ENCODE measurements around the gene PINK1. TPM values are rescaled to one million over a fixed set of nuclear protein-coding genes. Genes with fewer than 3 reads are reported as not detected.

The PINK1 gene
- total RNA-seq, 2 donors from 2014 or later, result 115 to 136 TPM

DNA sequence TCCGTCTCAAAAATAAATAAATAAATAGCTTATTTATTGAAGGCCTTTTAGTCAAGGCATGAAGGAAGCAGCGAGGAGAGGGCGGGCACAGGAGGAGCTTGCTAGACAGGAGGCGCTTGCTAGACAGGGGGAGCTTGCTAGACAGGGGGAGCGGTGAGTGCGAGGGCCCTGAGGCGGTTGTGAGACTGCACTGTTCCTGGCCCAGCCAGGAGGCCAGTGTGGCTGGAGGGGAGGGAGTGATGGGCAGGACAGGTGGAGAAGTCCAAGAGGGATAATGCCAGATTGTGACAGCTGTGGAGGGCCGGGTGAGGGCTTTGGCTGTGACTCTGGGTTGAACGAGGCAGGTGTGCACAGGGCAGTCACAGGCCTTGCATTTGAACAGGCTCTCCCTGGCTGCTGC, 66.3 kb downstream of the PINK1 start:
- H3K36me3 ChIP-seq, result no peaks in the 10 kb centered on the region
- intact Hi-C loops (cut with DNase I), result loop anchor here (5.0 to 10.0 kb wide), 2 partner anchors 88 to 285 kb away; partner anchors contain the start of gene HP1BP3
- 72% methylated on average over 9 of the region's 9 CpGs for WGBS
- DNase-seq (ENCODE audit: low spot score), result no peak
- no peaks in the 10 kb centered on the region for H3K27me3 ChIP-seq (replicated peaks; ENCODE audit: insufficient read depth)
- no peak overlapping the region for H3K27ac ChIP-seq
- no peaks in the 10 kb centered on the region for H3K9me3 ChIP-seq
- no peak overlapping the region for H3K4me3 ChIP-seq
- no peaks in the 10 kb centered on the region for H3K4me1 ChIP-seq (replicated peaks)
- no peak for TF ChIP-seq POLR2A (IDR thresholded peaks at IDR 0.05)
- TF ChIP-seq, protein P1, sequence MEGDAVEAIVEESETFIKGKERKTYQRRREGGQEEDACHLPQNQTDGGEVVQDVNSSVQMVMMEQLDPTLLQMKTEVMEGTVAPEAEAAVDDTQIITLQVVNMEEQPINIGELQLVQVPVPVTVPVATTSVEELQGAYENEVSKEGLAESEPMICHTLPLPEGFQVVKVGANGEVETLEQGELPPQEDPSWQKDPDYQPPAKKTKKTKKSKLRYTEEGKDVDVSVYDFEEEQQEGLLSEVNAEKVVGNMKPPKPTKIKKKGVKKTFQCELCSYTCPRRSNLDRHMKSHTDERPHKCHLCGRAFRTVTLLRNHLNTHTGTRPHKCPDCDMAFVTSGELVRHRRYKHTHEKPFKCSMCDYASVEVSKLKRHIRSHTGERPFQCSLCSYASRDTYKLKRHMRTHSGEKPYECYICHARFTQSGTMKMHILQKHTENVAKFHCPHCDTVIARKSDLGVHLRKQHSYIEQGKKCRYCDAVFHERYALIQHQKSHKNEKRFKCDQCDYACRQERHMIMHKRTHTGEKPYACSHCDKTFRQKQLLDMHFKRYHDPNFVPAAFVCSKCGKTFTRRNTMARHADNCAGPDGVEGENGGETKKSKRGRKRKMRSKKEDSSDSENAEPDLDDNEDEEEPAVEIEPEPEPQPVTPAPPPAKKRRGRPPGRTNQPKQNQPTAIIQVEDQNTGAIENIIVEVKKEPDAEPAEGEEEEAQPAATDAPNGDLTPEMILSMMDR (IDR thresholded peaks at IDR 0.05), result no peak
- no peak for TF ChIP-seq POLR2AphosphoS5 (IDR thresholded peaks at IDR 0.05)

DNA sequence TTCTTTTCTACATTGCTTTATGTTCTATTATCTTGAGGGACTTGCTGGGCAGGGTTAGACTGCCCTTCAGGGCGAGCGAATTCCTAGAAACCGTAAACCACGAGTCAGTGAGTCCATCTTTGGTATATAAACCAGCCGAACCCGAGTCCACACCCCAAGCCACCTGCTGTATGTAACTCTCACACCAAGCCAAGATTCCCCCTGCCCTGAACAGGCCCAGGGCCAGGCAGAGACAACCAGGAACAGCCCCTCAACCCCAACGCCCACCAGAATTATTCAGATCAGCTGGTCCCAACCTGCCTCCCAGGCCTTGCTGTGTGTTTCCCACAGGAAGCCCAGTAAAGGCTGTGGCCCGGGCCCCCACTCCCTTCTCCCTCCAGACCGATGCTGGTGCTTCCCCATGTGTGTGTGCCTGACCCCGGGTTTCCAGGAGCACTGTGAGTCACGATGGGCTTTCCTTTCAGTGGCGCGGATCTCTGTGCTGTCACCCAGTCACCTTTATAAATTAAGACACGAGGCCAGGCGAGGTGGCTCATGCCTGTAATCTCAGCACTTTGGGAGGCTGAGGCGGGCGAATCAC, 67.5 kb downstream of the PINK1 start:
- WGBS, result 85% methylated on average over 17 of the region's 17 CpGs
- Histone ChIP-seq H3K27me3 (replicated peaks; ENCODE audit: insufficient read depth) (no peaks in the 10 kb centered on the region), H3K4me1 (replicated peaks) (no peaks in the 10 kb centered on the region), H3K27ac (no peak overlapping the region), H3K9me3 (no peaks in the 10 kb centered on the region), H3K4me3 (no peak overlapping the region), H3K36me3 (no peaks in the 10 kb centered on the region)
- TF ChIP-seq, protein P1 (IDR thresholded peaks at IDR 0.05), result no peak
- TF ChIP-seq POLR2AphosphoS5 (IDR thresholded peaks at IDR 0.05), result no peak
- intact Hi-C loops (cut with DNase I), result no loop called here
- DNase-seq (ENCODE audit: low spot score), result no peak

Other genes with a start within 250 kb of the PINK1 start
- 10 to 100 TPM; 12.7 to 17.4 TPM for gene CAMK2N1, start 147.2 kb upstream of the PINK1 start, total RNA-seq
- gene MUL1, start 125.3 kb upstream of the PINK1 start, total RNA-seq, result 10 to 100 TPM; 30.0 to 37.0 TPM
- under 1 TPM; 0.68 to 0.85 TPM for gene FAM43B, start 80.9 kb upstream of the PINK1 start, total RNA-seq
- under 1 TPM in 1 of 2 donors, not detected in 1; 0.59 TPM for gene CDA, start 44.4 kb upstream of the PINK1 start, total RNA-seq
- gene DDOST, start 27.9 kb downstream of the PINK1 start, total RNA-seq, result 100 to 1,000 TPM; 223 to 264 TPM
- 10 to 100 TPM in 1 of 2 donors, 1 to 10 TPM in 1; 1.6 to 12.6 TPM for gene KIF17, start 84.5 kb downstream of the PINK1 start, total RNA-seq
- 1 to 10 TPM in 1 of 2 donors, not detected in 1; 2.2 TPM for gene SH2D5, start 99.2 kb downstream of the PINK1 start, total RNA-seq
- gene HP1BP3, start 153.8 kb downstream of the PINK1 start, total RNA-seq, result 100 to 1,000 TPM; 156 to 252 TPM

Measured in prostate gland (tissue), 2 donors.